Stimulated activated CD8-positive, alpha-beta memory T cell treated with anti-CD3 and anti-CD28 coated beads, Interleukin-7, amount 100 ng/mL, for 1 hour (primary cell): Measurements from ENCODE around the gene STARD8.
"Not testable (repeated sequence)": the region's sequence is repeated elsewhere in the genome, so short reads cannot be mapped to it uniquely, and the experiment has no call there.

Experiments
- DNase-seq, 2 donors: peaks; one replicate each; pipeline ENCODE4 v3.0.0-alpha.2; 2020; ENCODE audit warnings: low read depth in 2 of 2

STARD8 gene

DNA sequence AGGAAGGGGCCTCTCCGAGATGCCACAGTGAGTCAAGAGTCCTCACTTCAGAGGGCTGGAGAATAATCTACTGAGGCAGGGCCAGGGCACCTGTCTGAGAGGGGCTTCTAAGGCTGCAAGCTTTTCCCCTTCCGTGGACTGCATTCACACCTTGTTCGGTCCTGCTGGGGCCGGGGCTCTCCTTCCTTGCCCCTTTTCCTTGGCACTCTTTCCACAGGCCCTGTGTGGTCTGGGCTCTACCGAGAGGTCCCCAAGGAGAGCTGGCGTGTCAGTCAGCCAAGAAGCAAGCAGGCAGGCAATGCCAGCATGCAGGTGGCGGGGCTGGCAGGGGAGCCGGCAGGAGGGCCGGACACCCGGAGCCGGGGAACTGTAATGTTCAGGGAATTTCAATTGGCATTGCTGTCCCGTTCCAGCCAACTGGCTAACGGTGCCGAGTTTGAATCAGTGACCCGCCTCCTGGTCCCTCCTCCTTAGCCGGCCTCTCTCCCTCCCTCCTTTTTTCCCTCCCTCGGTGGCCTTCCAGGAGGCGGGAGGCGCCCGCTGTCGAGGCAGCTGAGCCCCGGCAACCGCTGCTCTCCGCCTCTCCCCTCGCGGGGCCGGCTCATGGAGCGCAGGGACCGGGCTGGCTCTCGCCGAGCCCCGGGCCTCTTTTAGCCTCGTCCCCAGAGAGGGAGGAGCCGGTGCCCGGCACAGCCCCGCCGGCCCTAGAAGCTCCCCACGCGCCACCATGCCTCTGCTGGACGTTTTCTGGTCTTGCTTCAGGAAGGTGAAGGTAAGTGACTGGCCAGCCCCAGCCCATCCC is at the start of gene STARD8:
Gene STARD8, plus strand, starts transcription at position 511 of the 802 bp plus-strand sequence. Its CDS starts 217 bp downstream, at position 728.
- no peak for DNase-seq

DNA sequence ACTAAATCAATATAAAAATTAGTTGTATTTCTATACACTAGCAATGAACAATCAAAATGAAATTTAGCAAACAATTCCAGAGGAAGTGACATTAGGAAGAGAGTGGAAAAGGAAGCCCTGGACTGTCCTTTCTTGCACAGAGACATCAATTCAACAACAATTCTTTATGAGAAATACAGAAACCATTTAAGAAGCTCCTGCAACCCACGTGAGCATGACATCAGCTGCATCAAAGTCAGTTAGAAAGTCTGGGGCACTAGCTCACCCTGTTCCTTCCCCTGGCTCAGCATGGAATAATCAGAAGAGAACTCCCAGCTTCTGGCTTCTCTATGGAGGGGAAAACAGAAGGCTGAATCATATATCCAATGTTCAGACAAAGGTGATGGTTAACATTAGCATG is 48.6 kb upstream of the STARD8 start:
- no peak for DNase-seq

DNA sequence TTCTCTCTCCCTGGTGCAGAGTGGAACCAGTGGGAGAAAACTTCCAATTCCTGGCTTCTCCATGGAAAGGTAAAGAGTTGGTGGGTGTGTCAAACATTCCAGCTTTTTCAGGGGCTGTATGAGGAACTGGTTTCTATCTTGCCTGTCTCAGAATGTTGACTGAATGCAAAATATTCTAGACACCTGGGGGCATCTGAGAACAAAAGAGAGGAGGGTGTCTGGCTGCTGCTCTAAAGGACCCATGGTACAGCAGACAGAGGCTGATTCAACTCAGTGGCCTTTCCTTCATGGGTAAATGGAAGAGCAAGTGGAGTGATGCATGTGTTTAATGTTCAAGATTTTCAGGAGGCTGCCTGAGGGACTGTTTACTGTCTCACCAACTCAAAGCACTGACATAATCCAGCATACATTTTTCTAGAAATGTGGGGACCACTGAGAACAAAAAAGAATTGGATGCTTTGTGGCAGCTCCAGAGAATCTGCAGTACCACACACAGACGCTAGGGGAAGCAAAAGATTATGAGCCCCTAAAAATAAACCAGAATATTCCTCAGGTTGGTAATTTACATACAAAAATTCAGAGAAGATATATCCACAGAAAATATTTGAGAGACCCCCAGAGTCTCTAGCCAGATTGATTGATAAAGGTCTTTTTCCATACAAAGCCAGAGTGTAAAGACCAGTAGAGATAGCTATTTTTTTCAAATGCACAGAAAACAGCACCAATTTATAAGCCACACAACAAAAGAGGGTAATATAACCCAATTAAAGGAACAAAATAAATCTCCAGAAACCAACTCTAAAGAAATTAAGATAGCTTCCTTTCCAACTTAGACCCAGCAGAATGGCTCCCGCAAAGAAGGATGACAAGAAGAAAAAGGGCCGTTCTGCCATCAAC is 48.0 kb upstream of the STARD8 start:
- no peak for DNase-seq

GRCh38 chrX:68604216-68604615 is 43.2 kb upstream of the STARD8 start:
- not testable (repeated sequence) for DNase-seq

GRCh38 chrX:68614733-68615132 is 32.7 kb upstream of the STARD8 start:
- DNase-seq: not testable (repeated sequence)

GRCh38 chrX:68627986-68628385 is 19.5 kb upstream of the STARD8 start:
- no peak for DNase-seq

- DNase-seq: not testable (repeated sequence)
These were observed 17.5 kb upstream of the STARD8 start for GRCh38 chrX:68629936-68630335.

DNA sequence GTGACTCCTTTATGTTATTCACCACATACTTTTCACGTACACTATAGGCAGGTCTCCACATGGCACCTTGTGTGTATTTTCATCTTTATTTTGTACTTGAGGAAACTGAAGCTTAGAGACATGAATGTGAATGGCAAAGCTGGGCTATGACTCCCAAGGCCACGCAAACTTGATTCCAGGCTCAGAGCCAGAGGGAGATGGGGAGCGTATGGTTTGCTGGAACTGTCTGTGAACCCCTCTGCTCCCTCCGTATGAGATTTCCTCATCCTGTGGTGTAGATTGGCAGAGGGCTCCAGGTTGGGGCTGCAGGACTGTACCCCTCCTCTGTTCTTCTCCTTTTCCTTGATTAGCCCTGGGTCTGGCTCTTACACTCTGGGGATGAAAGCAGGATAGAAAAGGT is 16.1 kb upstream of the STARD8 start:
- no peak for DNase-seq

DNA sequence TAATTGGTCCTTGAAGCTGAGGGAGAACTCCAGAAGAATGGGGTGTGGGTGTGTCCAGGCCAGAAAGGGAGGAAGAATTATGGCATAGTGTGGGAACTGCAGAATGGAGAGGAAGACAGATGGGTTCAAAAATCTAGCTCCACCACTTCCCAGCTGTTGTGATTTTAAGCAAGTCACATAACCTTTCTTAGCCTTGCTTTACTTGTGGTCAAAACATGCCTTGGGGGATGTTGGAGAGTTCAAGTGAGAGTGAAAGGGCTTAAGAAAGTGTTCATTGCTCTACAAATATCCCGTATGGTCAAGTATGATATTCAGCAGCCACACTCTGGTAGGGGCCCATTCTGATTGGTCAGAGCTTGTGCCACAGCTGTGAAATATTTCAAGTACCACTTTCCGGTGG is 15.0 kb upstream of the STARD8 start:
- no peak for DNase-seq

DNA sequence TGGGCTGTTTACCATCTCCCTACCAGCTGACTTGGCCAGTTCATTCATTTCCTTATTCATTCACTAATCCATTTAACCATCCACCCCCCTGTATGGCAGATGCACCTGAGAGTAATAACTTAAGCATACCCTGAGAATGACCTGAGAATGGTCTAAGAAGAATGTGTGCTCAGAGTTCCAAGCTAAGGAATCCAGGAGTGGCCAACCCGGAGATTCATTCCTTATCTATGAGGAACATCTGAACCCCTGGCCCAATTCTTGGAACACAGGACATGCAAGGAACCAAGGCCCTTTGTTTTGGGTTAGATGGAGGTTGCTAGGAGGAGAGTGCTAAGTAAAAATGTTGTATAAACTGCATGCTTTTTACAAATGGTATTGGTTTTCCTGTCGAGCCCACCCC is 13.5 kb upstream of the STARD8 start:
- DNase-seq: no peak

GRCh38 chrX:68634649-68635227 is 12.7 kb upstream of the STARD8 start:
- no peak for DNase-seq

GRCh38 chrX:68640661-68641060 is 6.8 kb upstream of the STARD8 start:
- no peak for DNase-seq

- DNase-seq: no peak
These were observed 2.6 kb upstream of the STARD8 start for GRCh38 chrX:68644861-68645260.

DNA sequence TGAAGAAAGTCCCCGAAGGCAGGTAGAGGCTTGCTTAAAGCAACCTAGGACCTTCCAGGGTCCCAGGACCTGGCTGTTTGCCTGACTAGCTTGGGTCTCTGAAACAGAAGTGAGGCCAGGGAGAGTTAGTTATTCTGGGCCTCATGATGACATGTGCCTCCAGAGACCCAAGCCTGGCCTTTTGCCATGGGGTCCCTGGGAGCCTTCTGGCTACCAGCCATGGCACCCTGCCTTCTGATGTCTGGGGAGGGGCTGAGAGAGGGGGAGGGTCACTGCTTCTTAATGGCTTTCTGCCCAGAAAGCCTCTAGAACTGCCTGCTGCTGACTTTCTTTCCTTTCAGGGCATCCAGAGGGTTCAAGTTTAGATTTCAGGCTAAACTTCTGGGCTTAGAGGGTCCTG is 1.0 kb upstream of the STARD8 start:
- DNase-seq: no peak

DNA sequence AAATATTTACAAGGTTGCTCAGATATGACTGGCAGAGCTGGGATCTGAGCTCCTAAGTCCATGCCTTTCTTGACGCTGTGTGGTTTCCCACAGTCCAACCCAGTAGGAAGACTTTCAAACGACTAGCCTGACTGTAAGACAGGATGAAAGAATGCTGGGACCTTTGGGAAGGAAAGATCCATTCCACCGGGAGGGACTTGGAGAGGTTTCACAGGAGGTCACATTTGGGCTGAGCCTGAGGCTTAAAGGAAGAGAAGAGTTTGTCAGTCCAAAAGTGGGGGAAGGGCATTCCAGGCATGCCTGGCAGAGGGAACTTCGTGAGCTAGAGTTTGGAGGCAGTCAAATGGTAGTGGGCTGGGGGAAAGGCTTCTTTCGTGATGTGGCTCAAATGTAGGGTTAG is 1.5 kb downstream of the STARD8 start:
- no peak for DNase-seq

- no peak for DNase-seq
These were observed 3.0 kb downstream of the STARD8 start for GRCh38 chrX:68650491-68650890.

DNA sequence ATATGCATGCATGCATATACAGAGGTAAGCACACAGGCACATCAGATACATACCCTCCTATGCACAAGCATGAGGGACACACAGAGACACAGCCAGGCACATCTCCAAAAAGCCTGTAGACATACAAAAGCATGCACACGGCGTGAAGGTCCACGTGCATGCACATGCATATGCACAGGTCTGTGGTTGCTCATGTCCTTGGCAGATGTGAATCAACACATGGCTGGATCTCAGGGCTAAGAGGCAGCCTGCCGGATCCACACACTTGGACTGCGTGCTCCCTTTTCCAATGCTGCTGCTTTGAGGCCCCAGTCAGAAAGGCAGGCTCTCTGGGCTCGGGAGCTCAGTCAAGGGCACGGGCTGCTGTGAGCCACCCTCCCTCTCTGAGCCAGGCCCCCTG is 3.6 kb downstream of the STARD8 start:
- DNase-seq: no peak

GRCh38 chrX:68652326-68653170 is 5.1 kb downstream of the STARD8 start:
- no peak for DNase-seq

GRCh38 chrX:68654693-68655092 is 7.2 kb downstream of the STARD8 start:
- no peak for DNase-seq

GRCh38 chrX:68656473-68656872 is 9.0 kb downstream of the STARD8 start:
- DNase-seq: not testable (repeated sequence)

- DNase-seq: no peak
These were observed 11.1 kb downstream of the STARD8 start for GRCh38 chrX:68658530-68658929.

DNA sequence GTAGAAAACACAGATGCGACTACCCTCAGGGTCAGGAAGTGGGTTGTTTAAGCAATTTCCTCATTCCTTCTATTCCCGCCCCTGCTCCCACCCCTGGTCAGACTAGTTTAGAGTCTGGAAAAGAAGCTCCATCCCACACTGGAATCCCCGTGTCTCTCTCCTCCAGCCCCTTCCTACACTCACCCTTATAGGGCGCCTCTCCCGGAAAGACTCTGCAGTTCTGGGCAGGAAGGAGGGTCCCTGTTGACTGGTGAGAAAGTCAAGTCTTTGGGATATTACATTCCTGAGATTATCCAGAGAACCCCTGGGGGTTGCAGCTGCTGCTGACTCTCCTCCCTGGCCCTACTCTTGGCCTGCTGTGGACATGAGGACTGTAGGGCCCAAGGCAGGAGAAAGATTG is 11.9 kb downstream of the STARD8 start:
- no peak for DNase-seq
